ENCODE measurements around the gene BRCC3.

DNA sequence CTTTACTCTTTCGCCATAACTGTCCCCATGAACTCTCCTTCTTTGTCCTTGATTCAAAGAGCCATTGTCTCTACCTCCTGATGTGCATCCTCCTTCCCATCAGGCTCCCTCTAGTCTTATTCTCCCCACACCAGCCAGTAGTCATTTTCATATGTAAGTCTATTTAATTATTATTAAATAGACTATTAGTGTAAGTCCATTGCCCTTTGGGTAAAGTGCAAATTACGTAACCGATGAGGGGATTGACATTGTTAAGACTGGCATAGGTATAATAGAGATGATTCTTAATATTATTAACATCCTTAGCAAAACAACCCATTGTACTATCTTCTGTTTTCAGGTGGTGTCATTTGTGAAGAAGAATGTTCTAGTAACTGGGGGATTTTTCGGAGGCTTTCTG, 17.1 kb upstream of the BRCC3 start:
- TF ChIP-seq, protein P1, sequence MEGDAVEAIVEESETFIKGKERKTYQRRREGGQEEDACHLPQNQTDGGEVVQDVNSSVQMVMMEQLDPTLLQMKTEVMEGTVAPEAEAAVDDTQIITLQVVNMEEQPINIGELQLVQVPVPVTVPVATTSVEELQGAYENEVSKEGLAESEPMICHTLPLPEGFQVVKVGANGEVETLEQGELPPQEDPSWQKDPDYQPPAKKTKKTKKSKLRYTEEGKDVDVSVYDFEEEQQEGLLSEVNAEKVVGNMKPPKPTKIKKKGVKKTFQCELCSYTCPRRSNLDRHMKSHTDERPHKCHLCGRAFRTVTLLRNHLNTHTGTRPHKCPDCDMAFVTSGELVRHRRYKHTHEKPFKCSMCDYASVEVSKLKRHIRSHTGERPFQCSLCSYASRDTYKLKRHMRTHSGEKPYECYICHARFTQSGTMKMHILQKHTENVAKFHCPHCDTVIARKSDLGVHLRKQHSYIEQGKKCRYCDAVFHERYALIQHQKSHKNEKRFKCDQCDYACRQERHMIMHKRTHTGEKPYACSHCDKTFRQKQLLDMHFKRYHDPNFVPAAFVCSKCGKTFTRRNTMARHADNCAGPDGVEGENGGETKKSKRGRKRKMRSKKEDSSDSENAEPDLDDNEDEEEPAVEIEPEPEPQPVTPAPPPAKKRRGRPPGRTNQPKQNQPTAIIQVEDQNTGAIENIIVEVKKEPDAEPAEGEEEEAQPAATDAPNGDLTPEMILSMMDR (IDR thresholded peaks at IDR 0.05; ENCODE audit: low read length), result no peak
- TF ChIP-seq EZH2phosphoT487 (IDR thresholded peaks at IDR 0.05; ENCODE audit: low read length), result no peak

All from MM.1S (cell line).